ENCODE data around the gene SUSD3. TPM values are rescaled to one million over a fixed set of nuclear protein-coding genes. Genes with fewer than 3 reads are reported as not detected.

The SUSD3 gene
- total and polyA plus RNA-seq, 2 donors from 2014 or later = 12.2 to 34.6 TPM

DNA sequence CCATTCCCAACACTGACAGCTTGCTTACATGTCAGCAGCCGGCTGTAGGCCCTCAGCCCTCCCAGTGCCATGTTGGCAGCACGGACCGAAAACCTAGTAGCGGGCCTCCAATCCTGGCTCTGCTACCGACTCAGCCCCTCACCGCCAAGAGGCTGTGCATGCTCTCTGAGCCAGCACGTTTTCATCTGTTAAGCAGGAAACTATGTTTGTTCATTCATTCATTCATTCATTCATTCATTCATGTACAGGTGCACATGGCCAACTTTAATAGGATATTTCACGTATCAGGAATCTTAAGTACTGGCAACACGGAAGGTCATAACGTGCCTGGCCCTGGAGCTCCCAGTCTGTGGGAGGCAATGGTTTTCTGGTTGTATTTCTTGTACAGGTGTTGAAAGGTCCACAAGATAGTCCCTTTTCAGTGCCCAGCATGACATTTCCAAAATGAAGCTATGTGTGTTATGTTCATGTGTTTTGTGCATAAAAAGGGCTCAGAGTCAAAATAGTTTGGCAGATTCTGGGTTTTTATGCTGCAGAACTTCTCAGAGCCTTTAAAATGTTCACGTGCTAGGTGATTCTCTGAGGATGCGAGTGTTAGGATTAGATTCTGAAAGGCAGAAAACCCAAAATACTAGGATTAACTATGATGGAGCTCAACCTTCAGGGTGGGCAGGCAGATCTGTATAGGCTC is 17.7 kb downstream of the SUSD3 start:
- TF ChIP-seq CTCF (IDR thresholded peaks at IDR 0.05; ENCODE audit: borderline replicate concordance, extremely low read depth, insufficient read depth) = no peak
- DNase-seq = peak in 1 of 5 donors; percentile 45
- Histone ChIP-seq H3K27me3 (ENCODE audit: control insufficient read depth, insufficient read depth, low read length) (no peaks in the 10 kb centered on the region), H3K4me1 (ENCODE audit: control insufficient read depth in 2 of 3, insufficient read depth in 2 of 3, low read depth in 1 of 3, low read length in 3 of 3) (peaks cover 0 to 6% (median 5%) of the 10 kb centered on the region in 3 donors), H3K4me3 (ENCODE audit: low read length in 3 of 3) (no peak overlapping the region), H3K9me3 (ENCODE audit: control insufficient read depth in 2 of 3, insufficient read depth in 1 of 3, low read length in 3 of 3) (no peaks in the 10 kb centered on the region), H3K27ac (ENCODE audit: low read depth in 2 of 2, low read length in 2 of 2) (no peak overlapping the region), H3K9ac (ENCODE audit: low read length in 3 of 3) (no peak overlapping the region), H3K36me3 (ENCODE audit: control insufficient read depth in 2 of 3, insufficient read depth in 3 of 3, low read length in 3 of 3) (no peaks in the 10 kb centered on the region)
- no peak for FAIRE-seq
- intact Hi-C loops (cut with DNase I) = no loop called here

DNA sequence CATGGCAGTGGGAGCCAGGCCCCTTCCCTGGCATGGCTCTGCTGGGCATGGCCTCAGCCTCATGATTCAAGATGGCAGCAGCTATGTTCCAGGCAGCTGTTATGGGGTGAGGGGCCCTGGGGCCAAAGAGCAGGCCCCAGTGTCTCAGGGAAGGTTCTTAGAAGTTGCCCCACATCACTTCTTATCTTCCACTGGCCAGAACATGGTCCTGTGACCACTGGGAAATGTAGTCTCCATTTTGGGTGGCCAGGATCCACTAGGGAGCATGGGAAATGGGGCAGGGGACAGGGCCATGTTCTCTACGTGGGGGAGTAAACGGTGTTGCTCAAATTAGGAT is 18.3 kb downstream of the SUSD3 start:
- Histone ChIP-seq H3K9me3 (ENCODE audit: control insufficient read depth in 2 of 3, insufficient read depth in 1 of 3, low read length in 3 of 3) (no peaks in the 10 kb centered on the region), H3K27ac (ENCODE audit: low read depth in 2 of 2, low read length in 2 of 2) (no peak overlapping the region), H3K4me1 (ENCODE audit: control insufficient read depth in 2 of 3, insufficient read depth in 2 of 3, low read depth in 1 of 3, low read length in 3 of 3) (peaks cover 0 to 6% (median 5%) of the 10 kb centered on the region in 3 donors), H3K9ac (ENCODE audit: low read length in 3 of 3) (no peak overlapping the region), H3K27me3 (ENCODE audit: control insufficient read depth, insufficient read depth, low read length) (no peaks in the 10 kb centered on the region), H3K4me3 (ENCODE audit: low read length in 3 of 3) (no peak overlapping the region), H3K36me3 (ENCODE audit: control insufficient read depth in 2 of 3, insufficient read depth in 3 of 3, low read length in 3 of 3) (no peaks in the 10 kb centered on the region)
- FAIRE-seq (no peak), DNase-seq (peak in 1 of 5 donors; percentile 10)
- intact Hi-C loops (cut with DNase I) = no loop called here
- TF ChIP-seq CTCF (IDR thresholded peaks at IDR 0.05; ENCODE audit: borderline replicate concordance, extremely low read depth, insufficient read depth) = no peak

DNA sequence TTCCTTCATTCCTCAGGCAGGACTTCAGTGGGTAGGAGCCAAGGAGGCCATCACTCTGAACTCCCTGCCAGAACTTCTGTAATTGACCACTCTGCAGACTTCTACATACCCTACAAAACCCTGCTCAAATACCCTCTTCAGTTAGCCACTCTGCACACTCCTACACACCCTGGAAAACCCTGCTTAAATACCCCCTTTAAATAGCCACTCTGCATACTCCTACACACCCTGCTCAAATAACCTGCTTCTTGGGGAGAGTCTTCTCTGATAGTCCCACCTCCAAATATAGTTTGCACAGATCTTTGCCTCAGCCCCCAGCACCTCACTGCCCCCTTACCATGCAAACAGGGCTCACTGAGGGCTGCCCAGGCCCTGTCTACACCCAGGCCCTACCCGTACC is 18.9 kb downstream of the SUSD3 start:
- no peaks in the 10 kb centered on the region for H3K36me3 ChIP-seq (ENCODE audit: control insufficient read depth in 2 of 3, insufficient read depth in 3 of 3, low read length in 3 of 3)
- no peaks in the 10 kb centered on the region for H3K9me3 ChIP-seq (ENCODE audit: control insufficient read depth in 2 of 3, insufficient read depth in 1 of 3, low read length in 3 of 3)
- H3K9ac ChIP-seq (ENCODE audit: low read length in 3 of 3) = no peak overlapping the region
- H3K4me3 ChIP-seq (ENCODE audit: low read length in 3 of 3) = no peak overlapping the region
- DNase-seq (no peak), FAIRE-seq (no peak)
- H3K27ac ChIP-seq (ENCODE audit: low read depth in 2 of 2, low read length in 2 of 2) = no peak overlapping the region
- no peak for TF ChIP-seq CTCF (IDR thresholded peaks at IDR 0.05; ENCODE audit: borderline replicate concordance, extremely low read depth, insufficient read depth)
- no peaks in the 10 kb centered on the region for H3K27me3 ChIP-seq (ENCODE audit: control insufficient read depth, insufficient read depth, low read length)
- peaks cover 0 to 3% (median 1%) of the 10 kb centered on the region in 3 donors for H3K4me1 ChIP-seq (ENCODE audit: control insufficient read depth in 2 of 3, insufficient read depth in 2 of 3, low read depth in 1 of 3, low read length in 3 of 3)
- intact Hi-C loops (cut with DNase I) = no loop called here

DNA sequence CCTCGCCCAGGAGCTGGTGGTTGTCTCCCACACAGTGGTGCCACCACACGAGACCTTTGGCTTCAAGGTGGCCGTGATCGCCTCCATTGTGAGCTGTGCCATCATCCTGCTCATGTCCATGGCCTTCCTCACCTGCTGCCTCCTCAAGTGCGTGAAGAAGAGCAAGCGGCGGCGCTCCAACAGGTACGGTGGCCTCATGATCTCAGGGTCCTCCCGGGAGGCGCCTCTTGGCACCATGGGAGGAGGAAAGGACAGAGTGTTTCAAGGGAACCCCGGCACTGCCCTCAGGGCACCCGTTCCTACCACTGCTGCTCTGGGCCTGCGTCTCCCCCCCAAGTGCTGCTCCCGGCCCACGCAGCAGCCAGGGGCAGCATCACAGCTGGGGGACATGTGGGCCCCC is 19.3 kb downstream of the SUSD3 start:
- DNase-seq (peak in 2 of 5 donors; percentile 35 to 70), FAIRE-seq (no peak)

More for the DNA sequence above, 19.3 kb downstream of the SUSD3 start:
- TF ChIP-seq CTCF (IDR thresholded peaks at IDR 0.05; ENCODE audit: borderline replicate concordance, extremely low read depth, insufficient read depth) = no peak
- Histone ChIP-seq H3K4me1 (ENCODE audit: control insufficient read depth in 2 of 3, insufficient read depth in 2 of 3, low read depth in 1 of 3, low read length in 3 of 3) (peaks cover 0 to 2% (median 0%) of the 10 kb centered on the region in 3 donors), H3K9ac (ENCODE audit: low read length in 3 of 3) (no peak overlapping the region), H3K9me3 (ENCODE audit: control insufficient read depth in 2 of 3, insufficient read depth in 1 of 3, low read length in 3 of 3) (no peaks in the 10 kb centered on the region), H3K4me3 (ENCODE audit: low read length in 3 of 3) (no peak overlapping the region), H3K27me3 (ENCODE audit: control insufficient read depth, insufficient read depth, low read length) (no peaks in the 10 kb centered on the region), H3K27ac (ENCODE audit: low read depth in 2 of 2, low read length in 2 of 2) (no peak overlapping the region), H3K36me3 (ENCODE audit: control insufficient read depth in 2 of 3, insufficient read depth in 3 of 3, low read length in 3 of 3) (no peaks in the 10 kb centered on the region)
- intact Hi-C loops (cut with DNase I) = no loop called here

All from kidney (tissue), 14 donors.